CMK (cell line): ENCODE results near the gene PREX1.
"Not testable (repeated sequence)": the region's sequence is repeated elsewhere in the genome, so short reads cannot be mapped to it uniquely, and the experiment has no call there.

Source experiments
- DNase-seq: peaks from one replicate; pipeline ENCODE4 v3.0.0-alpha.2; 2010; ENCODE audit warnings: low read depth

Gene PREX1

GRCh38 chr20:48601798-48602197 is 226.0 kb downstream of the PREX1 start:
- no peak for DNase-seq

GRCh38 chr20:48600470-48600945 is 227.3 kb downstream of the PREX1 start:
- DNase-seq, result no peak

- DNase-seq, result no peak
Measured at GRCh38 chr20:48599748-48600469, 227.9 kb downstream of the PREX1 start.

- no peak for DNase-seq
Measured at GRCh38 chr20:48599106-48599747, 228.6 kb downstream of the PREX1 start.

GRCh38 chr20:48598303-48598941 is 229.4 kb downstream of the PREX1 start:
- DNase-seq, result not testable (repeated sequence)

GRCh38 chr20:48597521-48598302 is 230.1 kb downstream of the PREX1 start:
- DNase-seq, result no peak

GRCh38 chr20:48596334-48596898 is 231.4 kb downstream of the PREX1 start:
- no peak for DNase-seq

- no peak for DNase-seq
Measured at GRCh38 chr20:48595495-48596333, 232.1 kb downstream of the PREX1 start.

GRCh38 chr20:48594533-48594932 is 233.3 kb downstream of the PREX1 start:
- no peak for DNase-seq

GRCh38 chr20:48592107-48592940 is 235.5 kb downstream of the PREX1 start:
- no peak for DNase-seq

GRCh38 chr20:48586730-48587129 is 241.1 kb downstream of the PREX1 start:
- no peak for DNase-seq

GRCh38 chr20:48585061-48585870 is 242.5 kb downstream of the PREX1 start:
- DNase-seq, result no peak

- no peak for DNase-seq
Measured at GRCh38 chr20:48584391-48585060, 243.3 kb downstream of the PREX1 start.

GRCh38 chr20:48583801-48584200 is 244.0 kb downstream of the PREX1 start:
- DNase-seq, result no peak

GRCh38 chr20:48583171-48583570 is 244.6 kb downstream of the PREX1 start:
- DNase-seq, result no peak

GRCh38 chr20:48582673-48582985 is 245.2 kb downstream of the PREX1 start:
- DNase-seq, result no peak

GRCh38 chr20:48581167-48581566 is 246.6 kb downstream of the PREX1 start:
- no peak for DNase-seq

GRCh38 chr20:48578397-48579098 is 249.3 kb downstream of the PREX1 start:
- no peak for DNase-seq
